Chondrocyte (in vitro differentiated cells): Measurements from ENCODE around the gene ASIC3. TPM values are rescaled to one million over a fixed set of nuclear protein-coding genes. Genes with fewer than 3 reads are reported as not detected.

ENCODE experiments used
- DNase-seq: peaks from one replicate; pipeline ENCODE4 v3.0.0; 2021; ENCODE audit warnings: mixed read lengths, low spot score
- H3K27ac Mint-ChIP-seq: one replicate; pipeline ENCODE4 v1.8.0; 2021; ENCODE audit warnings: mild to moderate bottlenecking, moderate library complexity, mixed read lengths; ENCODE audit not compliant: unreplicated experiment
- H3K27me3 Mint-ChIP-seq: 2 replicates; pipeline ENCODE4 v1.8.0; 2021; ENCODE audit warnings: low read depth, mixed read lengths
- H3K36me3 Mint-ChIP-seq: 2 replicates; pipeline ENCODE4 v1.8.0; 2021; ENCODE audit warnings: low read depth, mixed read lengths
- H3K4me1 Mint-ChIP-seq: 2 replicates; pipeline ENCODE4 v1.8.0; 2021; ENCODE audit warnings: low read depth, mild to moderate bottlenecking, mixed read lengths
- H3K4me3 Mint-ChIP-seq: one replicate; pipeline ENCODE4 v1.8.0; 2021; ENCODE audit warnings: mild to moderate bottlenecking, moderate library complexity, mixed read lengths; ENCODE audit not compliant: unreplicated experiment
- H3K9me3 Mint-ChIP-seq: 2 replicates; pipeline ENCODE4 v1.8.0; 2021; ENCODE audit warnings: low read depth, mixed read lengths
- CTCF ChIP-seq: fragments of 200-600 bp; sonication (generic); IDR thresholded peaks from 2 replicates; pipeline ENCODE4 v1.5.0; 2021; ENCODE audit warnings: antibody characterized with exemption, mild to moderate bottlenecking, moderate library complexity
- total RNA-seq: library from RNA; stranded (reverse); gene quantifications from 3 replicates; pipeline ENCODE4 v1.2.1, GENCODE V29; 2021

Gene ASIC3
- total RNA-seq, 1 donor from 2014 or later, result 2.4 TPM

- Mint-ChIP-seq H3K4me3 (peak overlapping the region; percentile 96), H3K27me3 (no peaks in the 10 kb centered on the region), H3K36me3 (peaks cover 7% of the 10 kb centered on the region), H3K4me1 (peaks cover 49% of the 10 kb centered on the region), H3K9me3 (no peaks in the 10 kb centered on the region), H3K27ac (peak overlapping the region; percentile 97)
- DNase-seq, result no peak
- TF ChIP-seq CTCF, result no peak
Measured at GRCh38 chr7:151061213-151062110, 13.1 kb downstream of the ASIC3 start.

GRCh38 chr7:151062111-151062398, 13.7 kb downstream of the ASIC3 start:
- TF ChIP-seq CTCF, result no peak
- Mint-ChIP-seq H3K27me3 (no peaks in the 10 kb centered on the region), H3K4me3 (peak overlapping the region; percentile 96), H3K9me3 (no peaks in the 10 kb centered on the region), H3K4me1 (peaks cover 43% of the 10 kb centered on the region), H3K36me3 (peaks cover 9% of the 10 kb centered on the region), H3K27ac (peak overlapping the region; percentile 97)
- no peak for DNase-seq

GRCh38 chr7:151062399-151063211, 14.3 kb downstream of the ASIC3 start:
- H3K9me3 Mint-ChIP-seq, result no peaks in the 10 kb centered on the region
- no peak for TF ChIP-seq CTCF
- peak overlapping the region; percentile 97 for H3K27ac Mint-ChIP-seq
- peaks cover 9% of the 10 kb centered on the region for H3K36me3 Mint-ChIP-seq
- H3K4me3 Mint-ChIP-seq, result peak overlapping the region; percentile 96
- H3K27me3 Mint-ChIP-seq, result no peaks in the 10 kb centered on the region
- no peak for DNase-seq
- peaks cover 42% of the 10 kb centered on the region for H3K4me1 Mint-ChIP-seq

- Mint-ChIP-seq H3K27ac (peak overlapping the region; percentile 87), H3K36me3 (peaks cover 12% of the 10 kb centered on the region), H3K4me3 (peak overlapping the region; percentile 96), H3K9me3 (no peaks in the 10 kb centered on the region), H3K4me1 (peaks cover 47% of the 10 kb centered on the region), H3K27me3 (no peaks in the 10 kb centered on the region)
- no peak for TF ChIP-seq CTCF
- no peak for DNase-seq
Measured at GRCh38 chr7:151063212-151063561, 14.9 kb downstream of the ASIC3 start.

- Mint-ChIP-seq H3K27me3 (no peaks in the 10 kb centered on the region), H3K4me3 (no peak overlapping the region), H3K27ac (no peak overlapping the region), H3K4me1 (peaks cover 37% of the 10 kb centered on the region), H3K36me3 (peaks cover 16% of the 10 kb centered on the region), H3K9me3 (no peaks in the 10 kb centered on the region)
- DNase-seq, result no peak
- no peak for TF ChIP-seq CTCF
Measured at GRCh38 chr7:151064454-151064853, 16.1 kb downstream of the ASIC3 start.
